ENCODE data around the gene MS4A8. TPM values are rescaled to one million over a fixed set of nuclear protein-coding genes. Genes with fewer than 3 reads are reported as not detected.
"Not testable (repeated sequence)": the region's sequence is repeated elsewhere in the genome, so short reads cannot be mapped to it uniquely, and the experiment has no call there.

Gene MS4A8
- total and polyA plus RNA-seq, 10 donors: 0.19 TPM; not detected in 9

- Histone ChIP-seq H3K4me3 (no peak overlapping the region), H3K4me1 (peaks cover 0 to 12% (median 0%) of the 10 kb centered on the region in 6 donors), H3K36me3 (no peaks in the 10 kb centered on the region), H3K27ac (no peak overlapping the region), H3K27me3 (replicated peaks in 1 of 7) (no peaks in the 10 kb centered on the region), H3K9me3 (peaks cover 4 to 53% (median 30%) of the 10 kb centered on the region in 8 donors)
- intact Hi-C loops (cut with DNase I; ENCODE audit: low total_unique reads): no loop called here
- DNase-seq: no peak
- no peak for TF ChIP-seq POLR2A (IDR thresholded peaks at IDR 0.05)
- TF ChIP-seq POLR2AphosphoS5 (IDR thresholded peaks at IDR 0.05): no peak
- no peak for TF ChIP-seq CTCF (IDR thresholded peaks at IDR 0.05 in 8 of 11, conservative IDR thresholded peaks at IDR 0.05 in 3 of 11)
Observed at GRCh38 chr11:60679879-60680278, 19.5 kb upstream of the MS4A8 start.

GRCh38 chr11:60680455-60681119 is 18.8 kb upstream of the MS4A8 start:
- no peak overlapping the region for H3K4me3 ChIP-seq
- intact Hi-C loops (cut with DNase I; ENCODE audit: low total_unique reads): no loop called here
- no peaks in the 10 kb centered on the region for H3K36me3 ChIP-seq
- H3K27ac ChIP-seq: no peak overlapping the region
- 76 to 85% (median 79%) methylated on average over 3 of the region's 3 CpGs for WGBS, 5 donors
- H3K4me1 ChIP-seq: peaks cover 0 to 12% (median 0%) of the 10 kb centered on the region in 6 donors
- H3K9me3 ChIP-seq: peaks cover 4 to 53% (median 30%) of the 10 kb centered on the region in 8 donors
- H3K27me3 ChIP-seq (replicated peaks in 1 of 7): no peaks in the 10 kb centered on the region
- TF ChIP-seq POLR2AphosphoS5 (IDR thresholded peaks at IDR 0.05) (no peak), CTCF (IDR thresholded peaks at IDR 0.05 in 8 of 11, conservative IDR thresholded peaks at IDR 0.05 in 3 of 11) (no peak), POLR2A (IDR thresholded peaks at IDR 0.05) (no peak)
- DNase-seq: no peak

GRCh38 chr11:60684541-60684848 is 14.9 kb upstream of the MS4A8 start:
- WGBS, 5 donors: 57 to 80% (median 70%) methylated on average over 2 of the region's 2 CpGs

GRCh38 chr11:60691661-60692060 is 7.8 kb upstream of the MS4A8 start:
- DNase-seq: no peak
- Histone ChIP-seq H3K4me3 (no peak overlapping the region), H3K27me3 (replicated peaks in 1 of 7) (no peaks in the 10 kb centered on the region), H3K4me1 (no peaks in the 10 kb centered on the region), H3K27ac (no peak overlapping the region), H3K9me3 (peaks cover 0 to 13% (median 0%) of the 10 kb centered on the region in 8 donors), H3K36me3 (no peaks in the 10 kb centered on the region)
- TF ChIP-seq CTCF (IDR thresholded peaks at IDR 0.05 in 8 of 11, conservative IDR thresholded peaks at IDR 0.05 in 3 of 11): no peak
- TF ChIP-seq POLR2A (IDR thresholded peaks at IDR 0.05): no peak
- no peak for TF ChIP-seq POLR2AphosphoS5 (IDR thresholded peaks at IDR 0.05)
- 82 to 86% (median 85%) methylated on average over 5 of the region's 5 CpGs for WGBS, 5 donors
- intact Hi-C loops (cut with DNase I; ENCODE audit: low total_unique reads): no loop called here

More at GRCh38 chr11:60684541-60684848, 14.9 kb upstream of the MS4A8 start:
- Histone ChIP-seq H3K9me3 (peaks cover 0 to 19% (median under 1%) of the 10 kb centered on the region in 8 donors), H3K4me1 (peaks cover 0 to 12% (median 0%) of the 10 kb centered on the region in 6 donors), H3K27ac (peak overlapping the region in 6 of 8 donors; percentile 20 to 66 (median 49))
- intact Hi-C loops (cut with DNase I; ENCODE audit: low total_unique reads); H3K4me3 ChIP-seq; H3K27me3 ChIP-seq (replicated peaks in 1 of 7); H3K36me3 ChIP-seq; DNase-seq: not testable (repeated sequence)

Measured in spleen (tissue), 11 donors.